GM18508 (cell line): ENCODE results near the gene CNNM3.

ENCODE experiments used
- ATAC-seq: cut with Tn5 transposase; IDR thresholded peaks from one replicate; pipeline ENCODE4 v1.9.1; 2021; ENCODE audit warnings: moderate number of reproducible peaks; ENCODE audit not compliant: insufficient read depth, unreplicated experiment

The CNNM3 gene

DNA sequence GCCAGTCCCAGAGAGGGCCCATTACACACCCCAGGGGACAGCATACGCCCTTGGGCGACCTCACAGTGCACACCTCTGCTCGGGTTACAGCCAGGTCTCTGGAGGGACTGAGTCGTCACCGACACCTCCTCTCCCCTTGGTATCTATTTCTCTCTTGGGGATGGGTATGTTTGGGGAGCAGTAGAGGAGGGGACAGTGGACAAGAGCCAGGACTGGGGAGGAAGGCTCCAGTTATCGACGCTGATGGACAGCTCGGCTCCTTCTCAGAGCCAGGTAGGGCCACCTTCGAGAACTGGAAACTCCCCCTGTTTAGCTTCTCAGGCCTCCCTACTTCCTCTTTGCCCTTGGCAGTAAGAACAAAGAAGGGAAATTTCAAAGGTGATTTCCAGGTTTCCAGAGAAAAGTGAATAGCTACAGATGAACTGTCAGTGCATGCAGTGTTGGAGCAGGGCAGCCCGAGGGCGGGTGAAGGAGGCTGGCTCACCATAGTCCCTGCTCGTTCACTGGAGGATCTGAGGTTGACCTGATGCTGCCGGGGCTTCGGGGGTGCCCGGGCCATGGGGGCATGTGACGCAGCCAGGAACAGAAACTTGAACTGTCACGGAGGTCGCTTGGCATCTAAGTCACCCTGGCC is 58.2 kb downstream of the CNNM3 start:
- ATAC-seq: peak; percentile 70

DNA sequence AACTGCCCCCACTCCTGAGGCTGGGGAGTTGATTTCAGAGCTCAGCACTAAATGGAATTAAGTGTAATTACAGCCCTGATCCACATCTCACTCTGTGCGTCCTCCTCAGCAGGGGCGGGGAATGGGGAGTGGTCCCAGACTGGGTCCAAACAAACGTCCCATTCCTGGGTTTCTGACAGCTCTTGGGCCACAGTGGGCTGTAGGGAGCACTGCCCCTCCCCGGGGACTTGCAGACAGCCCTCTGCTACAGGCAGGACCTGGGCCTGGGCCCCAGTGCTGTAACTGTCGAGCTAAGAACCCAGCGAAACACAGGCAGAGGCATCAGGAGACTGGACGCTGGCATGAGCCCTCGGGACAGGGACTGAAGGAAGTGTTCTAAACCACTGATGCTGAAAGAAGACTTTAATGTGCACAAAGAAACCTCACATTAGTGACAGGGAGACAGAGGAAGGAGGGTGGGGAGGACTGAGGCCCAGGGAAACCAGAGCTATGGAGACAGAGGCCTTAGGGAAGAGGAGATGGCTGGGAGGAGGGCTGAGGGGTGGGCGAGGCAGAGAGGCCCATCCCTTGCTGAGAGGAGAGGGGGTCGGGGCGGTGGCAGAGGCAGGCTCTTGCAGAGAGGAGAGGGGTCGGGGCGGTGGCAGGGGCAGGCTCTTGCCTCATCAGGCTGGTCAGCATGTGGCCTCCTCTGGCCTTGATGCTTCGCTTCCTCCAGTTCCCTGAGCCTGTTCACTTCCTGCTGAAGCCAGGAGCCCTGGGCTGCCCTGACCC is 59.6 kb downstream of the CNNM3 start:
- ATAC-seq: no peak

GRCh38 chr2:96876269-96877041 is 60.4 kb downstream of the CNNM3 start:
- no peak for ATAC-seq

GRCh38 chr2:96877042-96877451 is 61.0 kb downstream of the CNNM3 start:
- no peak for ATAC-seq

- ATAC-seq: no peak
These were observed 61.6 kb downstream of the CNNM3 start for GRCh38 chr2:96877631-96878092.

DNA sequence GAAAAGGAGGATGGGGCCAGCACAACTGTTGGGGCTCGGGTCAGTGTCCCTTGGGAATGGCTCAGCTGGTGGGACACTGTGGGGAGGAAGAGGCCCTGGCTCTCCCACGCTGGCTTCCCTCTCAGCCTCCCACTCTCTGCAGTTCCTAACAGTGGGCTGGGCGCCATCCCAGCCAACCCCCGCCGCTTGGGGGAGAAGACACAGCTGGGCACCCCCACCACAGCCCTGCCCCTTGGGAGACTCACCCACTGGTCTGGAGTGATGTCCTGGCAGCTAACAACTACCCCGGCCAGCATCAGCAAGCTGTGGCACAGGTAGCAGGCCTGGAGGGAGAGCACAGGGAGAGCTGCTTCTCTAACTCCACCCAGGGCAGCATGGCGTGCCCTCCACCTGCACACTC is 62.1 kb downstream of the CNNM3 start:
- no peak for ATAC-seq

GRCh38 chr2:96878796-96879544 is 62.9 kb downstream of the CNNM3 start:
- ATAC-seq: no peak

DNA sequence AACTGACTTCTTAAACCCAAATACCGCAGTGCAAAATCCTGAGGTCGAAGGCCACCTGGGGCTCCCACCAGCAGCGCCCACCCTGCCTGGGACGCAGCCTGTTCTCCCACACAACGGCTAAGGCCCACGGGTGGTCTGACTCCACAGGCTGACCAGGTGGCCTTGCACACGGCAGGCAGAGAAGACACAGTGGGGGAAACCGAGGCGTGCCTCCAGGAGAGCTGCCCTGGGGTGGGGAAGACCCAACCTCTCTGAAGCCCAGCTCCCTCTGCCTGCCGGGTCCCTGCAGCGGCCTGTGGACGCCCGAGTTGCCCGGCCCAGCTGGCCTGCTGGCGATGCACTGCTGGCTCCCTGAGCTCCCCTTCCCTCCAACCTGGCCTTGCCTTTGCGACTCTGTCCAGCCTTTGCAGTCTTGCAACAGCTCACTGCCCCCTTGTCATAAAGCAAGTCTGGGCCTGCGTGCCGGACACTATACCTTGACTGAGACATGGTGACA is 63.5 kb downstream of the CNNM3 start:
- ATAC-seq: no peak

GRCh38 chr2:96880891-96881273 is 64.8 kb downstream of the CNNM3 start:
- ATAC-seq: no peak

GRCh38 chr2:96881349-96882195 is 65.5 kb downstream of the CNNM3 start:
- ATAC-seq: no peak

DNA sequence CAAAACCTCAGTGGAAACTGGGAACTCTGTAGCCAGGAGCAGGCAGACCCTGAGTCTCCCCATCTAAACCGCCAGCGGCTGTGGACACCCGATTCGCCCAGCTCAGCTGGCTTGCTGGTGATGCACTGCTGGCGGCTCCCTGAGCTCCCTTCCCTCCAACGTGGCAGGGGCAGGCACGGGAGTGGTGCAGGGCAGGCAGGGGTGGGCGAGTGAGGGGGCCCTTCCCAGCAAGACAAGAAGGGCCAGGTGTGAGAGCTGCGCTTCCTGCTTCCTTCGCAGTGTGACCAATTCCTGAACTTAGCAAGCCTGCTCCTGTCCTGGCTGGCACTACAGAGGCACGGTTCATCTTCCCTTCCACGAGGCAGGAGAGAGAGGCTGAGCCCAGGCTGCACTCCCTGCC is 66.2 kb downstream of the CNNM3 start:
- ATAC-seq: no peak

- no peak for ATAC-seq
These were observed 66.8 kb downstream of the CNNM3 start for GRCh38 chr2:96882906-96883305.

DNA sequence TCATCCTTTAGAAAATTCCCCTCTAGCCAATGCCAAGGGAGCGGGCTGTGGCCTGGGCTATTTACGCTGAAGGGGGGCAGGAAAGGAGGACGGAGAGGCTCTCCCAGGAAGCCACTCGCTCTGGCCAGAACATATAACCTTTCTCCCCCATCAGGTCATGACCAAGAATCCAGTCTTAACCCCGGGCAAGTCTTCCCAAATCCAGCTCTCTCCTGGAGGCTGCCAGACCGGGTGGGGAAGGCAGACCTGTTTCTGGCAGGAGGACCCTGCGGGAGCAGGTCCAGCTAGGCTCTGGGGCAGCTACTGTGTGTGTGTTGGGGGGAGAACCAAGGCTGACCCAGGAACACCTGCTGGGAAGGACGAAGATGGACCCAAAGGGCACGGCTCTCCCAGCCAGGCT is 67.2 kb downstream of the CNNM3 start:
- no peak for ATAC-seq
